Measurements from ENCODE around the gene FAM118B. TPM values are rescaled to one million over a fixed set of nuclear protein-coding genes. Genes with fewer than 3 reads are reported as not detected.

FAM118B gene
- total RNA-seq, result 32.4 and 35.2 TPM in 2 replicates
- long read RNA-seq, transcript FAM118B-209 (9 exons, 2,402 nt), result major isoform, 81 of 169 reads
- long read RNA-seq, transcript FAM118B-201 (8 exons, 1,616 nt), result minor isoform, 14 of 169 reads
- long read RNA-seq, partial matches to known transcripts, result 7 of 169 reads
- long read RNA-seq, other reads (novel, unspliced or antisense), result 66 of 169 reads

DNA sequence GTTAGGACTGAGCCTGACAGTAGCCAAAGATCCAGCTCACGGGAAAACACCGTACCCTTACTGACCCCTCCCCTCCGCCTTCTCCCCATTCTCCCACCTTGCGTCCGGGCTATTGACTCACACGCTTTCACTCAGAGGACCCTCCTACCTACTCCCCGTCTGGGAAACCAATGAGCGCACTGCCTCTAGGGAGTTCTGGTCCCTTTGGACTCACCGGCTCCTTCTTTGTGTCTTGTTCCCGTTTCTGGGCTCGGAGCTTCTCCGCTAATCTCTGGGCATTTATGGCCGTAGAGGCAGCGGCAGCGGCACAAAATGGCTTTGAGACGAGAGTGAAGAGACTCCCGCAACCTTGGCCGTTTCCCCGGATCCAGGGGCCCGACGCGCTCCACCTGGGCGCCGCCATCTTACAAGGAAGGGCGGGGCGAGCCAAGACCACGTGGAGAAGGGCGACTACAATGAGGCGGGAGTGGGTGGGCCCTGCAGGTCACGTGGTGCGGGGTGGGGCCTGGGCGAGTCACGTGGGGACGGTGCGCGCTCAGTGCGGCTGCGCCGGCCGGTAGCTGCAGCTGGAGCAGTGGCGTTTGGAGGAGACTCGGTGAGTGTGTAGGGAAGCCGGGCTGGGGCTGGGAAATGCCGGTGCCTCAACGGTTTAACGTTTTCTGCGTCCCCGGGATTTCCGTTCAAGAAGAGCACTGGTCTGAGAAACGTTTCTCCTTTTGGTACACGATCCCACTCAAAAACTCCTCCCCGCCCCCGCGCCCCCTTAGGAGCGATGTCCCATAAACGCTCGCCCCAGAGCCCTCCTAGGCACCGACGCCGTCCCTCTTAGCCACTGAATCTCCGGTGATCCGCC lies at the start of gene FAM118B, which contains the start of gene RPUSD4:
TSS of gene FAM118B (plus strand) at position 547 of the 853 bp plus-strand sequence. CDS start 23,220 bp downstream, outside the sequence.
TSS of gene RPUSD4 (minus strand) at position 415 of the 853 bp plus-strand sequence. CDS start at position 403, 12 bp downstream.
- Mint-ChIP-seq H3K36me3 (ENCODE audit: insufficient read depth) (peaks cover 7% of the 10 kb centered on the region), H3K9me3 (ENCODE audit: low read depth) (no peaks in the 10 kb centered on the region), H3K4me3 (ENCODE audit: low read depth) (peak within 1 kb of the TSS; percentile 98), H3K27ac (peak within 1 kb of the TSS; percentile 100), H3K4me1 (ENCODE audit: low read depth) (peaks cover 20% of the 10 kb centered on the region), H3K27me3 (no peaks in the 10 kb centered on the region)
- TF ChIP-seq, protein P1, sequence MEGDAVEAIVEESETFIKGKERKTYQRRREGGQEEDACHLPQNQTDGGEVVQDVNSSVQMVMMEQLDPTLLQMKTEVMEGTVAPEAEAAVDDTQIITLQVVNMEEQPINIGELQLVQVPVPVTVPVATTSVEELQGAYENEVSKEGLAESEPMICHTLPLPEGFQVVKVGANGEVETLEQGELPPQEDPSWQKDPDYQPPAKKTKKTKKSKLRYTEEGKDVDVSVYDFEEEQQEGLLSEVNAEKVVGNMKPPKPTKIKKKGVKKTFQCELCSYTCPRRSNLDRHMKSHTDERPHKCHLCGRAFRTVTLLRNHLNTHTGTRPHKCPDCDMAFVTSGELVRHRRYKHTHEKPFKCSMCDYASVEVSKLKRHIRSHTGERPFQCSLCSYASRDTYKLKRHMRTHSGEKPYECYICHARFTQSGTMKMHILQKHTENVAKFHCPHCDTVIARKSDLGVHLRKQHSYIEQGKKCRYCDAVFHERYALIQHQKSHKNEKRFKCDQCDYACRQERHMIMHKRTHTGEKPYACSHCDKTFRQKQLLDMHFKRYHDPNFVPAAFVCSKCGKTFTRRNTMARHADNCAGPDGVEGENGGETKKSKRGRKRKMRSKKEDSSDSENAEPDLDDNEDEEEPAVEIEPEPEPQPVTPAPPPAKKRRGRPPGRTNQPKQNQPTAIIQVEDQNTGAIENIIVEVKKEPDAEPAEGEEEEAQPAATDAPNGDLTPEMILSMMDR (IDR thresholded peaks at IDR 0.05; ENCODE audit: unreplicated experiment), result no peak
- DNase-seq (ENCODE audit: low spot score, unreplicated experiment), result peak; percentile 99

DNA sequence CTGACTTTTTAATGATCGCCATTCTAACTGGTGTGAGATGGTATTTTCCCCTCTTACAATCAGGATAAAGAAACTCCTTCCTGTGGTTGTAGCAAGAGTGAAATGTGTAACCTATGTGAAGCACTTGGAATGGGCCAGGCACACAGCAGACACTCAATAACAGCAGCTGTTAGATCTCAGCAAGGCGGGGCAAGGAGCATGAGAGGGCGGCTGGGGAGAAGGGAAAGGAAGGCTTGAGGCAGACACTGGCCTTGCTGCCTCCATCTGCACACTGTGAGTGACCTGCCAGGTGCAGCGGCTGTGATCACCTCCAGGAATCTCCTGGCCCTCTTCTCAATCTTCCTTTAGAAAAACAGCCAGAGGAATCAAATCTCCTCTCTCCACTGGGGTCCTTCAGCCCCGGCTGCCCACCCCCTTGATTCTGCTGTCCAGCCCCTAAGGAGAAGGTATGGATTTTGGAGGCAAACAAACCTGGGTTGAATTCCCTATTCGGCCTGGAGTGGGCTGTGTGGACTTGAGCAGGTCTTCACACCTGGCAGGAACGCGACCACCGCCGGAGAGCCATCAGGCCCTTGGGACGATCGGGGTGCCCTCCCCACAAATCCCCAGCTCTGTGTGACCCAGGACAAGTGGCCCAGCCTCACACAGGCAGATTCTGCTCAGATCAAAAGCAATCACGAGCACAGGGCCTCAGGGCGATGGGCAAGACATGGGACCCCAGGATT lies 49.1 kb upstream of the FAM118B start:
- DNase-seq (ENCODE audit: low spot score, unreplicated experiment), result no peak
- Mint-ChIP-seq H3K4me1 (ENCODE audit: low read depth) (peaks cover 38% of the 10 kb centered on the region), H3K36me3 (ENCODE audit: insufficient read depth) (no peaks in the 10 kb centered on the region), H3K9me3 (ENCODE audit: low read depth) (no peaks in the 10 kb centered on the region), H3K4me3 (ENCODE audit: low read depth) (no peak overlapping the region), H3K27ac (peak overlapping the region; percentile 68), H3K27me3 (peaks cover 3% of the 10 kb centered on the region)
- TF ChIP-seq, protein P1 (IDR thresholded peaks at IDR 0.05; ENCODE audit: unreplicated experiment), result no peak

DNA sequence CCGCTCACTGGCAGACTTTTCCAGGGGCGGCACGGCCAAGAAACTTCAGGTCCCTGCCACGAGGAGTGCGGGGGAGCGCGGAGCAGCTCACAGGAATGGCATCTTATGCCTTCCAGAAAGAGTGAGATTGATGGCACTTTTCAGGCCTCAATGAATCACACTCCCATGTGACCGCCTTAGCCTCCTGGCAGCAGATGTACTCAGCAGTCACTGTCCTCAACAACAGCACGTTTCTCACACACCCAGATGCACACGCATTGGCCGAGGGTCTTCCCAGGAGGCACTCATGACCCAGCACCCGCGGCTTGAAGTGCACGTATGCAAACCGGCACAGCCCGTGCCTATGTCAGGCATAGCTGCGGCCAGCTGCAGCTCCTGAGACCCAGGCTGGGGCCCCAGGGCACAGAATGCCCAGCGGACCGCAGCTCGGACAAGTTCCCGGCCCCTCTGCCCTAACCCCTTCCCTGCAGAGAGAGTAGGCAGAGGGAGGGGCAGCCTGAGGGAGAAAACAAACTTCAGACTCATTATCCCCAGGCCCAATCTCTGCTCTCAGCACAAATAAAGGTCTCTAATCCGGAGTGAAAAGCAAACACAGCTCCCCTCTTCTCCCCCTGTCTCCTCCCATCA lies 48.4 kb upstream of the FAM118B start:
- Mint-ChIP-seq H3K4me1 (ENCODE audit: low read depth) (peaks cover 38% of the 10 kb centered on the region), H3K27ac (peak overlapping the region; percentile 57)

DNA sequence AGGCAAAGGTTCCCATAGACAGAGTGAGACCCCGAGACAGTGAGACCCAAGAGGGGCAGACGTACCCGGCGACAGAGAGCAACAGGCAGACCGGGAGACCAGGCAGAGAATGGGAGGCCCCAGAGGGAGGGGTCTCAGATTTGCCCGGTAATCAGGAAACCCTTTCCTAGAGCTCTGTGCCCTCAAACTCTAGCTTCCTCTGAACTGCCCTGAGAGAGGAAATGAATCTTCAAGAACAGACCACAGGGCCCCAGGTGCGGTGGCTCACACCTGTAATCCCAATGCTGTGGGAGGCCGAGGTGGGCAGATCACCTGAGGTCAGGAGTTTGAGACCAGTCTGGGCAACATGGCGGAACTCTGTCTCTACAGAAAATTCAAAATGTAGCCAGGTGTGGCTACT lies 47.8 kb upstream of the FAM118B start:
- peak overlapping the region; percentile 41 for H3K4me3 Mint-ChIP-seq (ENCODE audit: low read depth)
- peaks cover 3% of the 10 kb centered on the region for H3K27me3 Mint-ChIP-seq
- TF ChIP-seq, protein P1 (IDR thresholded peaks at IDR 0.05; ENCODE audit: unreplicated experiment), result no peak
- no peaks in the 10 kb centered on the region for H3K36me3 Mint-ChIP-seq (ENCODE audit: insufficient read depth)
- no peak for DNase-seq (ENCODE audit: low spot score, unreplicated experiment)
- H3K9me3 Mint-ChIP-seq (ENCODE audit: low read depth), result no peaks in the 10 kb centered on the region
- peak overlapping the region; percentile 57 for H3K27ac Mint-ChIP-seq
- H3K4me1 Mint-ChIP-seq (ENCODE audit: low read depth), result peaks cover 38% of the 10 kb centered on the region

More for the DNA sequence above, 48.4 kb upstream of the FAM118B start:
- H3K4me3 Mint-ChIP-seq (ENCODE audit: low read depth), result peak overlapping the region; percentile 41
- H3K36me3 Mint-ChIP-seq (ENCODE audit: insufficient read depth), result no peaks in the 10 kb centered on the region
- no peaks in the 10 kb centered on the region for H3K9me3 Mint-ChIP-seq (ENCODE audit: low read depth)
- TF ChIP-seq, protein P1 (IDR thresholded peaks at IDR 0.05; ENCODE audit: unreplicated experiment), result no peak
- H3K27me3 Mint-ChIP-seq, result peaks cover 3% of the 10 kb centered on the region
- DNase-seq (ENCODE audit: low spot score, unreplicated experiment), result no peak

Data from progenitor cell of endocrine pancreas (in vitro differentiated cells).